Panc1 (cell line): ENCODE measurements around the gene EHD4. TPM values are rescaled to one million over a fixed set of nuclear protein-coding genes. Genes with fewer than 3 reads are reported as not detected.

ENCODE experiments used
- ATAC-seq: fragments of 200-7000 bp; cut with Tn5 transposase; 2 replicates; pipeline ENCODE4 v1.9.1; 2020; ENCODE audit warnings: mild to moderate bottlenecking, moderate library complexity
- BruUV-seq: library from RNA; stranded (reverse); fragments of 400-500 nt; replicated peaks from 2 replicates; lab custom pipeline; 2021; lab: Mats Ljungman, UMichigan
- CTCF ChIA-PET: fragments of 300-600 bp; sonication (Branson Sonifier 250); formaldehyde crosslinking; loops from one replicate; lab custom pipeline; 2022; ENCODE audit warnings: antibody characterized with exemption; lab: Charles Lee
- POLR2A ChIA-PET: fragments of 300-600 bp; sonication (Branson Sonifier 250); formaldehyde crosslinking; loops from one replicate; lab custom pipeline; 2022; ENCODE audit warnings: antibody characterized with exemption; lab: Charles Lee
- DNase-seq: peaks from one replicate; pipeline ENCODE4 v3.0.0-alpha.2; 2010; ENCODE audit warnings: low read depth, low spot score
- H3K27ac ChIP-seq: 2 replicates; pipeline ENCODE4 v1.5.1; 2011; ENCODE audit warnings: mild to moderate bottlenecking, low read length, inconsistent platforms
- H3K27me3 ChIP-seq: fragments of 200-500 bp; sonication (Bioruptor generic); 2 replicates; pipeline ENCODE4 v1.6.0; 2014; ENCODE audit warnings: low read length, inconsistent platforms; ENCODE audit not compliant: control insufficient read depth, insufficient read depth
- H3K36me3 ChIP-seq: fragments of 200-500 bp; sonication (Bioruptor generic); 2 replicates; pipeline ENCODE4 v1.5.1; 2014; ENCODE audit warnings: inconsistent platforms, mild to moderate bottlenecking, low read length, moderate library complexity; ENCODE audit not compliant: control insufficient read depth, insufficient read depth
- H3K4me1 ChIP-seq: 2 replicates; pipeline ENCODE4 v1.5.1; 2011; ENCODE audit warnings: inconsistent platforms, mild to moderate bottlenecking, low read length, moderate library complexity; ENCODE audit not compliant: control insufficient read depth, insufficient read depth
- H3K4me3 ChIP-seq, 2 experiments: 2 replicates each; pipeline ENCODE4 v1.5.1; 2011 to 2012; ENCODE audit warnings: low read depth in 2 of 2, low read length in 2 of 2, mild to moderate bottlenecking in 2 of 2, inconsistent platforms in 1 of 2, moderate library complexity in 1 of 2
- H3K9me3 ChIP-seq: fragments of 200-500 bp; sonication (Bioruptor generic); 2 replicates; pipeline ENCODE4 v1.5.1; 2014; ENCODE audit warnings: low read depth, mild to moderate bottlenecking, inconsistent platforms, low read length, moderate library complexity; ENCODE audit not compliant: control insufficient read depth, insufficient read depth
- POLR2AphosphoS5 ChIP-seq: IDR thresholded peaks from 2 replicates; pipeline ENCODE4 v1.6.1; 2012; ENCODE audit warnings: mild to moderate bottlenecking, low read depth, low read length, moderate library complexity
- REST ChIP-seq, 2 experiments: IDR thresholded peaks; 2 replicates each; pipeline ENCODE4 v1.6.1; 2011 to 2012; ENCODE audit warnings: low read depth in 2 of 2, control low read depth in 1 of 2, low read length in 1 of 2, mild to moderate bottlenecking in 1 of 2, moderate library complexity in 1 of 2; ENCODE audit not compliant: insufficient read depth in 1 of 2
- SIN3A ChIP-seq: IDR thresholded peaks from 2 replicates; pipeline ENCODE4 v1.6.1; 2012; ENCODE audit warnings: low read depth, mild to moderate bottlenecking, low read length, moderate library complexity, borderline replicate concordance; ENCODE audit not compliant: insufficient read depth
- TCF7L2 ChIP-seq: IDR thresholded peaks from 2 replicates; pipeline ENCODE4 v1.6.1; 2011; ENCODE audit warnings: mild to moderate bottlenecking, low read depth, low read length, inconsistent platforms
- in situ Hi-C: cut with HindIII; loops from 2 replicates; pipeline ENCODE4 v1.10.0; 2016; ENCODE audit warnings: low sequenced_read_pairs, low pct_unique_long_range_greater_than_20kb
- intact Hi-C: fragments of 100-400 bp; cut with micrococcal nuclease; formaldehyde crosslinking; loops from one replicate; pipeline ENCODE4 v1.10.0; 2022; ENCODE audit not compliant: unreplicated experiment
- total RNA-seq: library from RNA; stranded (reverse); gene quantifications from one replicate; pipeline ENCODE4 v1.2.1, GENCODE V29; 2021; ENCODE audit not compliant: unreplicated experiment
- TF ChIP-seq, protein P1 (sequence below): fragments of 450-650 bp; IDR thresholded peaks from 2 replicates; pipeline ENCODE4 v1.5.1; 2017; ENCODE audit warnings: mild to moderate bottlenecking

EHD4 gene
- total RNA-seq, 1 experiment from 2014 or later = 43.2 TPM

DNA sequence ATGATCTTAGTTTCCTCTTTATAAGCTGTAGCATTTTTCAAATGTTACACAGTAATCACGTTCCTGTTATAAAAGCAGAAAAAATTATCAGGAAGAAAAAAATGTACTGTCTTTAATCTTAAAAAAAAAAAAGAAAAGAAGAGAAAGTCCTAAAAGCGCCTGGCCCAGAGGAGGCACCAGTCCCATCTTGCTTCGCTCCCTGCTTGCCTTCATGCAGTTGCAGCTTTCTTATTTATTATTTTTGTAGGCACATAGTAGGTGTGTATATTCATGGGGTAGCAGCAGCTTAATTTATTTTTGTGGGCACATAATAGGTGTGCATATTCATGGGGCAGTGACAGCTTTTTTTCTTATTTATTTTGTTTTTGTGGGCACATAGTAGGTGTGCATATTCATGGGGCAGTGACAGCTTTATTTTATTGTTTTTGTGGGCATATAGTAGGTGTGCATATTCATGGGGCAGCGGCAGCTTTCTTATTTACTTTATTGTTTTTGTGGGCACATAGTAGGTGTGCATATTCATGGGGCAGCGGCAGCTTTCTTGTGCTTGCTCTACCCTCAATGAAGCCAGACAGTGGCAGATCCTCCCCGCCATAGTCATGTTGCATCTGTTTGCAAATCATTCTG is 5.5 kb upstream of the EHD4 start:
- intact Hi-C loops = no loop called here

GRCh38 chr15:41975669-41976068 is 3.3 kb upstream of the EHD4 start:
- no peaks in the 10 kb centered on the region for H3K27me3 ChIP-seq
- DNase-seq = no peak
- no peak for ATAC-seq
- TF ChIP-seq REST (IDR thresholded peaks at IDR 0.05; ENCODE audit: insufficient read depth in 1 of 2, low read depth in 2 of 2, low read length in 1 of 2) (no peak), SIN3A (no peak), TCF7L2 (no peak), POLR2AphosphoS5 (no peak)
- TF ChIP-seq, protein P1, sequence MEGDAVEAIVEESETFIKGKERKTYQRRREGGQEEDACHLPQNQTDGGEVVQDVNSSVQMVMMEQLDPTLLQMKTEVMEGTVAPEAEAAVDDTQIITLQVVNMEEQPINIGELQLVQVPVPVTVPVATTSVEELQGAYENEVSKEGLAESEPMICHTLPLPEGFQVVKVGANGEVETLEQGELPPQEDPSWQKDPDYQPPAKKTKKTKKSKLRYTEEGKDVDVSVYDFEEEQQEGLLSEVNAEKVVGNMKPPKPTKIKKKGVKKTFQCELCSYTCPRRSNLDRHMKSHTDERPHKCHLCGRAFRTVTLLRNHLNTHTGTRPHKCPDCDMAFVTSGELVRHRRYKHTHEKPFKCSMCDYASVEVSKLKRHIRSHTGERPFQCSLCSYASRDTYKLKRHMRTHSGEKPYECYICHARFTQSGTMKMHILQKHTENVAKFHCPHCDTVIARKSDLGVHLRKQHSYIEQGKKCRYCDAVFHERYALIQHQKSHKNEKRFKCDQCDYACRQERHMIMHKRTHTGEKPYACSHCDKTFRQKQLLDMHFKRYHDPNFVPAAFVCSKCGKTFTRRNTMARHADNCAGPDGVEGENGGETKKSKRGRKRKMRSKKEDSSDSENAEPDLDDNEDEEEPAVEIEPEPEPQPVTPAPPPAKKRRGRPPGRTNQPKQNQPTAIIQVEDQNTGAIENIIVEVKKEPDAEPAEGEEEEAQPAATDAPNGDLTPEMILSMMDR = no peak
- intact Hi-C loops = no loop called here
- H3K27ac ChIP-seq = no peak overlapping the region
- no peaks in the 10 kb centered on the region; the same call in 1 of the 2 replicates for H3K36me3 ChIP-seq
- CTCF ChIA-PET = no interaction called here
- POLR2A ChIA-PET = no interaction called here
- no peaks in the 10 kb centered on the region for H3K9me3 ChIP-seq
- peaks cover 8% of the 10 kb centered on the region; the same call in 1 of the 2 replicates for H3K4me1 ChIP-seq
- no TSS peak for BruUV-seq
- in situ Hi-C loops = no loop called here
- H3K4me3 ChIP-seq = no peak overlapping the region

More for the DNA sequence above, 5.5 kb upstream of the EHD4 start:
- H3K27ac ChIP-seq = no peak overlapping the region
- no peak for TF ChIP-seq SIN3A
- TF ChIP-seq TCF7L2 = no peak
- TF ChIP-seq, protein P1 = no peak
- TF ChIP-seq POLR2AphosphoS5 = no peak
- TF ChIP-seq REST (IDR thresholded peaks at IDR 0.05; ENCODE audit: insufficient read depth in 1 of 2, low read depth in 2 of 2, low read length in 1 of 2) = no peak
- H3K4me1 ChIP-seq = peaks cover 3% of the 10 kb centered on the region; the same call in 1 of the 2 replicates
- H3K36me3 ChIP-seq = no peaks in the 10 kb centered on the region
- ATAC-seq = no peak
- in situ Hi-C loops = no loop called here
- no peak for DNase-seq
- CTCF ChIA-PET = no interaction called here
- no TSS peak for BruUV-seq
- H3K9me3 ChIP-seq = no peaks in the 10 kb centered on the region
- H3K4me3 ChIP-seq = no peak overlapping the region
- POLR2A ChIA-PET = no interaction called here
- no peaks in the 10 kb centered on the region for H3K27me3 ChIP-seq
